ENCODE measurements around the gene GULP1. TPM values are rescaled to one million over a fixed set of nuclear protein-coding genes. Genes with fewer than 3 reads are reported as not detected.

GULP1 gene
- polyA plus RNA-seq, 1 donor = 33.3 TPM

DNA sequence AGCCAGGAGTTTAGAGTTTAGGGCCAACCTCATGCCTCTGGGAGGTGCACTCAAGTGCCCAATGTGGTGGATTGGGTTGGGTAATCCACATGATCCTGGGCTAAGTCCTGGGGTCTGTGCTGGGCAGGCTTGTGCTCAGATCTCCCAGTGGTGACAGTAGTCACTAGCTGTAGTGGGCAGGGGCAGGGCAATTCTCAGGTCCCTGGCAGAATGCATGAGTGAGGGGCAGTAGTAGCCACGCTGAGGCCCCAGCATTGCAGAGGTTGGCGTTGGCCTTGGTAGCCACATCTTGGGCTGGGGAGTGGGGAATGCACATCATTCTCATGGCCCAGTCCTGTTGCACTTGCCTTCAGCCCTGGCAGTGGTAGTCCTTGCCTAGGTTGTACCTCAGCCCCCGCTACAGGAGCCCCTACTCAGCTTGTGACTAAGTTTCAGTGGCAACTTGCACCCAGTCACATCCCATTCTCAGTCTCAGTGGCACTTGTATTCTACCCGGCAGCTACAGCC lies 269.9 kb downstream of the GULP1 start:
- Histone ChIP-seq H3K9me3 (ENCODE audit: control insufficient read depth, low read depth, low read length) (peaks cover 10% of the 10 kb centered on the region), H3K27me3 (ENCODE audit: control insufficient read depth, insufficient read depth, low read length) (no peaks in the 10 kb centered on the region), H3K4me3 (ENCODE audit: low read length) (no peak overlapping the region), H3K27ac (ENCODE audit: low read length) (no peak overlapping the region), H3K36me3 (ENCODE audit: control insufficient read depth, insufficient read depth, low read length) (peaks cover 2% of the 10 kb centered on the region), H3K4me1 (ENCODE audit: control insufficient read depth, insufficient read depth, low read length) (no peaks in the 10 kb centered on the region)
- no CpG with 5 or more reads among the region's 4 CpGs for WGBS (ENCODE audit: insufficient coverage, low lambda C conversion rate)
- no peak for DNase-seq

DNA sequence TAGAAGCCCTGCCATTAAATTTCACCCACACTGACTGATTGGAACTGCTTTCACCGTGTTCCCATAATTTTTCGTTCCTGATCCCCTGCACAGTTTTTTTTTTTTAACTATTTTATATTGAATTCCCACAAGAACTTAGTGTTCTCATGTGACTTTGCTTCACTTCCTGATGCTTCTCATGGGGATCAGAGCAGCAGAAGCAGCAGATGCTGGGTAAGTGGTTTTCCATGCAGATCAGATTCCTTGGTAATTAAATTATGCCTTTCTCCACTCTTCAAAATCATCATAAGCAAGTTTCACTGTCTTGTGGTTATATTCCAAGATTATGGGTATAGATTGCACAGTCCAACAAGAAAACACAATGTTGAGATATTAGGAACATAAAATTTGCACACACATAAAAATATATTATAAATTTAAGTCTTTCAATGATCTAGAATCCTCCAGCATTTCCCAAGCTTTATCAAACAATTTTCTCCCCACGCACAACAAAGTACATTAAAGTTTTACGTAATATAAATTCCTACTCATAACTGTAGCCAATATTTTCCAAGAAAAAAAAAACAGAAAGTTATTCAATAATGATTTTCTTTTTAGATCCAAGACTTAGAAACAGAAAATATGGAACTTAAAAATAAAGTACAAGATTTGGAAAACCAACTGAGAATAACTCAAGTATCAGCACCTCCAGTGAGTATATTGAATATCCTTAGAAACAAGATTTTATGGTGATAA lies 277.9 kb downstream of the GULP1 start:
- H3K36me3 ChIP-seq (ENCODE audit: control insufficient read depth, insufficient read depth, low read length) = peaks cover 5% of the 10 kb centered on the region
- H3K9me3 ChIP-seq (ENCODE audit: control insufficient read depth, low read depth, low read length) = no peaks in the 10 kb centered on the region
- no peak for DNase-seq
- H3K27ac ChIP-seq (ENCODE audit: low read length) = no peak overlapping the region
- no peak overlapping the region for H3K4me3 ChIP-seq (ENCODE audit: low read length)
- H3K27me3 ChIP-seq (ENCODE audit: control insufficient read depth, insufficient read depth, low read length) = no peaks in the 10 kb centered on the region
- 100% methylated on average over 3 of the region's 4 CpGs for whole genome bisulfite sequencing (ENCODE audit: insufficient coverage, low lambda C conversion rate)
- no peaks in the 10 kb centered on the region for H3K4me1 ChIP-seq (ENCODE audit: control insufficient read depth, insufficient read depth, low read length)

DNA sequence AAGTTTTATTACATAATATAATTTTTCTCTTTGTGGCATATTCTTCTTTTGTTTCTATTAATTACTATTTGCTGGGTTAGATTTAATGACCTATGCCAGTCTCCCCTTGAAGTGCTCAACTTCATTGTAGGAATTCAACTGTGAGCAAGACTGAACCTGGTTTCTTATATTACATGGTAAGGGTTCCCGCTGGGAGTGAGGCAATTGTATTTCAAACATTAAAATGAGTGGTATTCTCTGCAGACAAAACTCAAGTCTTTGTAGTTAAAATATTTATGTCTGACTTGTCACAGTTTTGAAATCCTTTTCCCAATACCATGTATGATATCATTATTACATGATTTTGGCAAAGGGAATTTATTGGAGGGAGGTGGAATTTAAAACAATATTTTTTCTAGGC lies 278.7 kb downstream of the GULP1 start:
- no peaks in the 10 kb centered on the region for H3K9me3 ChIP-seq (ENCODE audit: control insufficient read depth, low read depth, low read length)
- no CpG with 5 or more reads among the region's 1 CpG for WGBS (ENCODE audit: insufficient coverage, low lambda C conversion rate)
- H3K4me1 ChIP-seq (ENCODE audit: control insufficient read depth, insufficient read depth, low read length) = no peaks in the 10 kb centered on the region
- H3K27ac ChIP-seq (ENCODE audit: low read length) = no peak overlapping the region
- H3K27me3 ChIP-seq (ENCODE audit: control insufficient read depth, insufficient read depth, low read length) = no peaks in the 10 kb centered on the region
- H3K36me3 ChIP-seq (ENCODE audit: control insufficient read depth, insufficient read depth, low read length) = peaks cover 5% of the 10 kb centered on the region
- H3K4me3 ChIP-seq (ENCODE audit: low read length) = no peak overlapping the region
- no peak for DNase-seq

DNA sequence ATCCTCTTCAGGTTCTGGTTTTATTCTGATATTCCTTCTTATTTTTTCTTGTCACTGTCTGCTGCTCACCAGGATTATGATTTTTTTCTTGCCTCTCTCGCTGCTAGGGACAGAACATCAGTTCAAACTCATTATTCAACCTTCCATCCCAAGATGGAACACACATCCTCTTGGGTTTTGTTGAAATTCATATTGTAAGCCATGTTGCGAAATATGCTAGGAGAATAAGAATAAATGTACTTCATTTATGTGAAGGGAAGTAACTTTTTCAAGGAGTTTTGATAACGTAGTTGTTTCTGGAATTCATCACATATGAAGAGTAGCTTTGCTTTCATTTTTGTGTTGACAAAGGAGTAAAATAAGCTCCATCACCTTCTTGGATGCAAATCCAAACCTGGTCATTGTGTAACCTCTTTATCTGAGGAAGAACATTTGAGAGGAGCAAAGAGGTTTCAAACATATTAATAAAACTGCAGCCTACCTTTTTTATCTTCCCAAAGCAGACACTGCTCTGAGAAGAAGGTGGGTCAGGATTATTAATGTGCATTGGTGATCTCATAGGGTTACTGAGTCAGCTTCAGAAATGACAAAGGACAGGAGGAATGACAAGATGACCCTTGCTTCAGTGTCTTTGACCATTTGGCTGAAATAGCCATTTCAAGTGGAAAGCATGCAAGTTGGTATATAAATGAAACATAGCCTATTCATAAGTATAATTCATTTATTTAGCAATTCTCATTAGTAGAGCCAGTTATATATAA lies 280.0 kb downstream of the GULP1 start:
- H3K27me3 ChIP-seq (ENCODE audit: control insufficient read depth, insufficient read depth, low read length) = no peaks in the 10 kb centered on the region
- 100% methylated on average over 1 of the region's 3 CpGs for WGBS (ENCODE audit: insufficient coverage, low lambda C conversion rate)
- no peak for DNase-seq
- H3K9me3 ChIP-seq (ENCODE audit: control insufficient read depth, low read depth, low read length) = no peaks in the 10 kb centered on the region
- H3K27ac ChIP-seq (ENCODE audit: low read length) = no peak overlapping the region
- H3K36me3 ChIP-seq (ENCODE audit: control insufficient read depth, insufficient read depth, low read length) = peaks cover 5% of the 10 kb centered on the region
- H3K4me1 ChIP-seq (ENCODE audit: control insufficient read depth, insufficient read depth, low read length) = no peaks in the 10 kb centered on the region
- no peak overlapping the region for H3K4me3 ChIP-seq (ENCODE audit: low read length)

DNA sequence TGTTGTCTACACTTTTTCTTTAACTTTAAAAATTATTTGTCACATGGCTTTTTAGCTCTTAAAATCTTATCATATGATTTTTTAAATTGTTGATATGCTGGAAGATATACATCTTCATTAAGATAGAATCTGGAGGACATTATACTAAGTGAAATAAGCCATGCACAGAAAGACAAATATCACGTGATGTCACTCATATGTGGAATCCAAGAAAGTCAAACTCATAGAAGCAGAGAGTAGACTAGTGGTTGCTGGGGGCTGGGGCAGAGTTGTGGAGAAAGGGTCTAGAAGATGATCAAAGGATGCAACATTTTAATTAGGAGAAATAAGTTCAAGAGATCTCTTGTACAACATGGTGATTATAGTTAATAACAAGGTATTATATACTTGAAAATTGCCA lies 280.9 kb downstream of the GULP1 start:
- no peaks in the 10 kb centered on the region for H3K9me3 ChIP-seq (ENCODE audit: control insufficient read depth, low read depth, low read length)
- H3K27me3 ChIP-seq (ENCODE audit: control insufficient read depth, insufficient read depth, low read length) = no peaks in the 10 kb centered on the region
- no peak overlapping the region for H3K4me3 ChIP-seq (ENCODE audit: low read length)
- H3K4me1 ChIP-seq (ENCODE audit: control insufficient read depth, insufficient read depth, low read length) = no peaks in the 10 kb centered on the region
- WGBS (ENCODE audit: insufficient coverage, low lambda C conversion rate) = no CpG with 5 or more reads among the region's 1 CpG
- no peak overlapping the region for H3K27ac ChIP-seq (ENCODE audit: low read length)
- no peak for DNase-seq
- peaks cover 5% of the 10 kb centered on the region for H3K36me3 ChIP-seq (ENCODE audit: control insufficient read depth, insufficient read depth, low read length)

DNA sequence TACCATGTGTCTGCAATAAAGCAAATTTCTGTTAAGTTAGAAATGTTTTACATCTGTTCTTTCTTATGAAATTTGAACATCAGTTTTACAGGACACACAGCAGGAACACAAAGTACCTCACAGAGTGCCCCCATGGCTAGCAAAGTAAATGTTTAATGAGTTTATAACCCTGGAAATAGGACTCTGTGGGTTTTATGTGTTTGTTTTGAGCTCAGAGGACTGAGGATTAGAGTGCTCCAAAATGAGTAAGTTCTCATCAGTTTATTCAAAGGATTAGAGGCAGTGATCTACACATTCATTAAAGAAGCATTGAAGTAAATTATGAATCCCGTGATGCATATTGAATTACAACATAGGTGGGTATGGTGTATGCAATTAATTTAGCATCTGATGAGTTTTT lies 281.8 kb downstream of the GULP1 start:
- no peaks in the 10 kb centered on the region for H3K27me3 ChIP-seq (ENCODE audit: control insufficient read depth, insufficient read depth, low read length)
- H3K36me3 ChIP-seq (ENCODE audit: control insufficient read depth, insufficient read depth, low read length) = peaks cover 5% of the 10 kb centered on the region
- peak in 1 of 2 donors; percentile 5 for DNase-seq
- WGBS (ENCODE audit: insufficient coverage, low lambda C conversion rate) = no CpG with 5 or more reads among the region's 1 CpG
- H3K9me3 ChIP-seq (ENCODE audit: control insufficient read depth, low read depth, low read length) = no peaks in the 10 kb centered on the region
- H3K4me3 ChIP-seq (ENCODE audit: low read length) = no peak overlapping the region
- H3K4me1 ChIP-seq (ENCODE audit: control insufficient read depth, insufficient read depth, low read length) = no peaks in the 10 kb centered on the region
- no peak overlapping the region for H3K27ac ChIP-seq (ENCODE audit: low read length)

DNA sequence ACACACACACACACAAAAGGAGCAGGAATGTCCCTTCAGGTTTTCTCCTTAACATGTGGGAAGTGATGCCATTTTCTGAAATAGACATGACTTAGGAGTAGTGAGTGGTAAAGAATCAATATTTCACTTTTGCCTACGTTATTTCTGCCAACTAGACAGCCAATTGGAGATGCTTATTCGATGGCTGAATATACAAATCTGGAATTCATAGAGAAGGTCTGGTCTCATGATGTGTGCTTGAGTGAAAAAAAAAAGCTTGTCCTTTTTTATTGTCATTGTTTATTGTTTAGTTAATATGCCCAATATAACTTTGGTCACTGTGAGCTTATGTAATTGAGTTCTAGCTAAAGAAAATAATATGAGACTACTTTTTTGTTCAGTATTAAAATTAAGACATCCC lies 284.3 kb downstream of the GULP1 start:
- H3K27me3 ChIP-seq (ENCODE audit: control insufficient read depth, insufficient read depth, low read length) = no peaks in the 10 kb centered on the region
- H3K27ac ChIP-seq (ENCODE audit: low read length) = no peak overlapping the region
- H3K9me3 ChIP-seq (ENCODE audit: control insufficient read depth, low read depth, low read length) = no peaks in the 10 kb centered on the region
- no peaks in the 10 kb centered on the region for H3K36me3 ChIP-seq (ENCODE audit: control insufficient read depth, insufficient read depth, low read length)
- H3K4me1 ChIP-seq (ENCODE audit: control insufficient read depth, insufficient read depth, low read length) = no peaks in the 10 kb centered on the region
- DNase-seq = no peak
- no CpG with 5 or more reads among the region's 2 CpGs for WGBS (ENCODE audit: insufficient coverage, low lambda C conversion rate)
- no peak overlapping the region for H3K4me3 ChIP-seq (ENCODE audit: low read length)

DNA sequence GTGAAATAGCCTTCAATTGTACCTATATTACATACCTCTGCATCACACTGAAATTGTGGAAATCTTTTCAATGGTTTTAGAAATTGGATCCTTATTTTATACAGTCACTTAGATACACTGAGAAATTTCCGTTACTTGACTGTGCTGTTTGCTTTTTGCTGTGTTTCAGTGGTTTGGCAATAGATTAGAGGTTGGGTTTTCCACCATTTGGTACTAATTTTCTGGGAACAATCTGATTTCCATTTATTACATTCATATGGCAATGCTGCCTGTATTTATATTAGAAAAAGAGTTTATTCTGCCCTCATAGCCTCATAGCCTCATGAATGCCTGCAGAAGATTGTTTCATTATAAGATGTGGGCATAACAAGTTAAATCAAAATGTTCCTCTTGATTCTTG lies 285.0 kb downstream of the GULP1 start:
- H3K4me3 ChIP-seq (ENCODE audit: low read length) = no peak overlapping the region
- no peaks in the 10 kb centered on the region for H3K27me3 ChIP-seq (ENCODE audit: control insufficient read depth, insufficient read depth, low read length)
- DNase-seq = no peak
- H3K4me1 ChIP-seq (ENCODE audit: control insufficient read depth, insufficient read depth, low read length) = no peaks in the 10 kb centered on the region
- no peaks in the 10 kb centered on the region for H3K9me3 ChIP-seq (ENCODE audit: control insufficient read depth, low read depth, low read length)
- H3K27ac ChIP-seq (ENCODE audit: low read length) = no peak overlapping the region
- no CpG with 5 or more reads among the region's 1 CpG for WGBS (ENCODE audit: insufficient coverage, low lambda C conversion rate)
- no peaks in the 10 kb centered on the region for H3K36me3 ChIP-seq (ENCODE audit: control insufficient read depth, insufficient read depth, low read length)

DNA sequence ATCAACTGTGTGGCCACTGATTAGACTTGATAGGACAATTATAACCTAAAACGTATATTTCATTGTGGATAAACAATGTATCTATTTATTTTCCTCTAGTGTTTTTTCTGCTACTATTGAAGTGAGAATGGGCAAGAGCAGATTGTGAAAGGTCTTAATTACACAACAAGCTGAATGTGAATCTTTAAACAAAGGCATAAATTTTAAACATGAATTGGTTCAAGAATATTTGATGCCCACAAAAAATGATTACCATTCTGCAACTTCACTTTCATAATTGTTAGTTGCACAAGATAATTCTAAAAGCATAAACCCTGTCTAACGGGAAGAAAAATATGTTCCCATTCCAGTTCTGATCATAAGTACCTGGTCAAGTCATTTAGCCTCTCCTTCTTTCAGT lies 285.6 kb downstream of the GULP1 start:
- no peak overlapping the region for H3K4me3 ChIP-seq (ENCODE audit: low read length)
- H3K36me3 ChIP-seq (ENCODE audit: control insufficient read depth, insufficient read depth, low read length) = no peaks in the 10 kb centered on the region
- H3K27me3 ChIP-seq (ENCODE audit: control insufficient read depth, insufficient read depth, low read length) = no peaks in the 10 kb centered on the region
- no peaks in the 10 kb centered on the region for H3K4me1 ChIP-seq (ENCODE audit: control insufficient read depth, insufficient read depth, low read length)
- no peak overlapping the region for H3K27ac ChIP-seq (ENCODE audit: low read length)
- no peak for DNase-seq
- H3K9me3 ChIP-seq (ENCODE audit: control insufficient read depth, low read depth, low read length) = no peaks in the 10 kb centered on the region
- 100% methylated on average over 1 of the region's 2 CpGs for WGBS (ENCODE audit: insufficient coverage, low lambda C conversion rate)

DNA sequence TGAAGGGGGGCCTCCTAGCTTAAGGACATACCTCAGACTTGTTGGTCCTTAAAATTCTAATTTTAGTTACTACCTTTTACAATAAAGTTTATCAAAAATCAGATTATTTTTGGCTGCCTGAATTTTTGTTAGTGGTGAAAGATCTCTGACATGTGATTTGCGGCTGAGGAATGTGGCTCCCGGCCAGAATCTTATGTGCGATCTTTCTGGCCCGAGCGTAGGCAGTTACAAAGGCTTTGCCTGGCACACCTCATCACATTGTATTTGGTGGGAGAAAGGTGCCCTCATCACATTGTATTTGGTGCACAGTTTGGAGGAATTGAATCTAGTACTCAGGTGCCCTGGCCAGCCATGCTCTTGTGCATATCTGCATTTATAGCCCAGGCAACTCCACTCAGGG lies 289.1 kb downstream of the GULP1 start:
- Histone ChIP-seq H3K9me3 (ENCODE audit: control insufficient read depth, low read depth, low read length) (no peaks in the 10 kb centered on the region), H3K4me3 (ENCODE audit: low read length) (no peak overlapping the region), H3K27ac (ENCODE audit: low read length) (no peak overlapping the region), H3K4me1 (ENCODE audit: control insufficient read depth, insufficient read depth, low read length) (no peaks in the 10 kb centered on the region), H3K27me3 (ENCODE audit: control insufficient read depth, insufficient read depth, low read length) (no peaks in the 10 kb centered on the region), H3K36me3 (ENCODE audit: control insufficient read depth, insufficient read depth, low read length) (peaks cover 2% of the 10 kb centered on the region)
- no CpG with 5 or more reads among the region's 5 CpGs for WGBS (ENCODE audit: insufficient coverage, low lambda C conversion rate)
- no peak for DNase-seq
